Measurements from ENCODE around the gene MYO18A. TPM values are rescaled to one million over a fixed set of nuclear protein-coding genes. Genes with fewer than 3 reads are reported as not detected.

The MYO18A gene
- total and polyA plus RNA-seq, 2 experiments from 2014 or later = 33.8 to 35.6 TPM

DNA sequence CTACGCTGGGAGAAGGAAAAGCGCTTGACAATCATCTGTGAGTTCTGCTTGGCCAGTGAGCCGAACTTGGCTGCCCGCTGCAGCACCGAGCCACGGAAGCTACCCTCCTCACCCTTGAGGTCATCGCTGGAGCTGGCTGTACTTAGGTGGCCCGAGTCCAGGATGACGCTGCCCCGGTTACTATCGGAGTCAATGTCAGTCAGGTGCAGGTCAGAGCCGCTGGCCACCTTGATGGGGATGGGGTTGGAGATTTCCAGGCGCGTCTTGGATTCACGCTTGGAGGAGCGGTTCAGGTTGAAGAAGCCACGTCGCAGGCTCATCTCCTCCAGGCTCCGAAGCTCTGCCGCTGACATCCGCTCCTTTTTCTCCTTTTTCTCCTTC lies 13.7 kb downstream of the MYO18A start:
- no peak overlapping the region for H3K27ac ChIP-seq
- H3K79me2 ChIP-seq = peaks cover 80% of the 10 kb centered on the region
- H3K4me2 ChIP-seq = no peak overlapping the region
- H3K36me3 ChIP-seq (replicated peaks; ENCODE audit: insufficient read depth, low read depth) = no peaks in the 10 kb centered on the region
- H4K20me1 ChIP-seq (ENCODE audit: insufficient read depth, poor library complexity, severe bottlenecking) = no peaks in the 10 kb centered on the region
- TF ChIP-seq EZH2 (IDR thresholded peaks at IDR 0.05; ENCODE audit: borderline replicate concordance) (no peak), EZH2phosphoT487 (IDR thresholded peaks at IDR 0.05; ENCODE audit: low read depth, severe bottlenecking, unreplicated experiment) (no peak), CTCF (IDR thresholded peaks at IDR 0.05; ENCODE audit: poor library complexity) (no peak)
- no peaks in the 10 kb centered on the region for H3K9me2 ChIP-seq (replicated peaks; ENCODE audit: insufficient read depth)
- 98% methylated on average over 20 of the region's 21 CpGs for WGBS (ENCODE audit: low lambda C conversion rate, missing lambda C conversion rate)
- DNase-seq (ENCODE audit: low spot score) = no peak
- H3K4me3 ChIP-seq = no peak overlapping the region
- peaks cover 34% of the 10 kb centered on the region for H3K4me1 ChIP-seq (ENCODE audit: insufficient read depth)
- no peaks in the 10 kb centered on the region for H3K27me3 ChIP-seq
- H2AFZ ChIP-seq = no peak overlapping the region
- H3K9me3 ChIP-seq (ENCODE audit: low read depth) = no peaks in the 10 kb centered on the region

- Histone ChIP-seq H3K27ac (no peak overlapping the region), H3K9me2 (replicated peaks; ENCODE audit: insufficient read depth) (no peaks in the 10 kb centered on the region), H2AFZ (no peak overlapping the region), H3K4me2 (no peak overlapping the region), H3K36me3 (replicated peaks; ENCODE audit: insufficient read depth, low read depth) (no peaks in the 10 kb centered on the region), H3K9me3 (ENCODE audit: low read depth) (no peaks in the 10 kb centered on the region), H3K27me3 (no peaks in the 10 kb centered on the region), H3K4me1 (ENCODE audit: insufficient read depth) (peaks cover 37% of the 10 kb centered on the region), H3K4me3 (no peak overlapping the region), H3K79me2 (peaks cover 79% of the 10 kb centered on the region), H4K20me1 (ENCODE audit: insufficient read depth, poor library complexity, severe bottlenecking) (no peaks in the 10 kb centered on the region)
- WGBS (ENCODE audit: low lambda C conversion rate, missing lambda C conversion rate) = 96% methylated on average over 31 of the region's 32 CpGs
- TF ChIP-seq EZH2 (IDR thresholded peaks at IDR 0.05; ENCODE audit: borderline replicate concordance) = no peak
- TF ChIP-seq EZH2phosphoT487 (IDR thresholded peaks at IDR 0.05; ENCODE audit: low read depth, severe bottlenecking, unreplicated experiment) = no peak
- no peak for TF ChIP-seq CTCF (IDR thresholded peaks at IDR 0.05; ENCODE audit: poor library complexity)
- no peak for DNase-seq (ENCODE audit: low spot score)
Measured at GRCh38 chr17:29165800-29166506, 14.2 kb downstream of the MYO18A start.

- H3K9me2 ChIP-seq (replicated peaks; ENCODE audit: insufficient read depth) = no peaks in the 10 kb centered on the region
- H3K4me3 ChIP-seq = no peak overlapping the region
- TF ChIP-seq CTCF (IDR thresholded peaks at IDR 0.05; ENCODE audit: poor library complexity) (no peak), EZH2phosphoT487 (IDR thresholded peaks at IDR 0.05; ENCODE audit: low read depth, severe bottlenecking, unreplicated experiment) (no peak), EZH2 (IDR thresholded peaks at IDR 0.05; ENCODE audit: borderline replicate concordance) (no peak)
- no peak overlapping the region for H3K27ac ChIP-seq
- H3K79me2 ChIP-seq = peaks cover 78% of the 10 kb centered on the region
- H3K36me3 ChIP-seq (replicated peaks; ENCODE audit: insufficient read depth, low read depth) = no peaks in the 10 kb centered on the region
- no peaks in the 10 kb centered on the region for H3K9me3 ChIP-seq (ENCODE audit: low read depth)
- H2AFZ ChIP-seq = no peak overlapping the region
- H3K4me1 ChIP-seq (ENCODE audit: insufficient read depth) = peaks cover 43% of the 10 kb centered on the region
- H3K27me3 ChIP-seq = no peaks in the 10 kb centered on the region
- no peaks in the 10 kb centered on the region for H4K20me1 ChIP-seq (ENCODE audit: insufficient read depth, poor library complexity, severe bottlenecking)
- no peak for DNase-seq (ENCODE audit: low spot score)
- 89% methylated on average over 3 of the region's 3 CpGs for WGBS (ENCODE audit: low lambda C conversion rate, missing lambda C conversion rate)
- no peak overlapping the region for H3K4me2 ChIP-seq
Measured at GRCh38 chr17:29165261-29165660, 14.9 kb downstream of the MYO18A start.
